GM12878 (cell line): ENCODE results near the gene ADGRA3. TPM values are rescaled to one million over a fixed set of nuclear protein-coding genes. Genes with fewer than 3 reads are reported as not detected.

Experiments
- ATAC-seq: fragments of 200-7000 bp; cut with Tn5 transposase; 3 replicates; pipeline ENCODE4 v1.9.1; 2020; ENCODE audit warnings: mild to moderate bottlenecking, moderate library complexity
- BruUV-seq: library from RNA; stranded (reverse); fragments of 400-500 nt; replicated peaks from 2 replicates; lab custom pipeline; 2021; lab: Mats Ljungman, UMichigan
- CTCF ChIA-PET: fragments of 300-600 bp; sonication (Branson Sonifier 250); formaldehyde crosslinking; extraction: SDS; loops from one replicate; lab custom pipeline; 2021; ENCODE audit warnings: inconsistent platforms; lab: Yijun Ruan, JAX
- POLR2A ChIA-PET: fragments of 350-600 bp; formaldehyde crosslinking; extraction: SDS; loops from one replicate; lab custom pipeline; 2021; ENCODE audit warnings: inconsistent platforms; lab: Charles Lee
- RAD21 ChIA-PET: fragments of 300-600 bp; sonication (Branson Sonifier 250); formaldehyde crosslinking; loops from one replicate; lab custom pipeline; 2023; ENCODE audit warnings: antibody characterized with exemption; ENCODE audit not compliant: unreplicated experiment; lab: Charles Lee
- SMC1A ChIA-PET: fragments of 300-600 bp; sonication (Branson Sonifier 250); formaldehyde crosslinking; loops from one replicate; lab custom pipeline; 2023; ENCODE audit not compliant: unreplicated experiment, uncharacterized antibody; lab: Charles Lee
- DNase-seq: peaks from one replicate; pipeline ENCODE4 v3.0.0-alpha.2; 2011; ENCODE audit warnings: low read depth, low spot score
- FAIRE-seq: peaks from 3 replicates; lab custom pipeline; 2011; peaks lifted over from hg19 to GRCh38; lab: Jason Lieb, UNC
- H2AFZ ChIP-seq: 2 replicates; pipeline ENCODE4 v1.6.0; 2011; ENCODE audit warnings: low read depth, low read length, control low read depth; ENCODE audit not compliant: control insufficient read depth
- H3K27ac ChIP-seq: 2 replicates; pipeline ENCODE4 v1.5.1; 2011; ENCODE audit warnings: control low read depth; ENCODE audit not compliant: control insufficient read depth, insufficient read depth
- H3K27me3 ChIP-seq, 2 experiments: replicated peaks in 1 of 2; 2 replicates each; pipeline versions ENCODE4 v1.6.0 to v1.6.1; 2011; ENCODE audit warnings: low read length in 1 of 2; ENCODE audit not compliant: control insufficient read depth in 2 of 2, insufficient read depth in 2 of 2
- H3K36me3 ChIP-seq, 2 experiments: 2 replicates each; pipeline ENCODE4 v1.5.1; 2011; ENCODE audit warnings: low read length in 1 of 2; ENCODE audit not compliant: control insufficient read depth in 2 of 2, insufficient read depth in 2 of 2
- H3K4me1 ChIP-seq: 2 replicates; pipeline ENCODE4 v1.6.1; 2011; ENCODE audit warnings: mild to moderate bottlenecking, low read length, moderate library complexity, mixed read lengths; ENCODE audit not compliant: control insufficient read depth, insufficient read depth
- H3K4me2 ChIP-seq: 2 replicates; pipeline ENCODE4 v1.6.0; 2011; ENCODE audit warnings: control low read depth; ENCODE audit not compliant: control insufficient read depth, insufficient read depth
- H3K4me3 ChIP-seq: fragments of 200-600 bp; sonication (generic); 2 replicates; pipeline ENCODE4 v1.5.1; 2016
- H3K79me2 ChIP-seq: 2 replicates; pipeline ENCODE4 v1.6.0; 2011; ENCODE audit warnings: low read length; ENCODE audit not compliant: control insufficient read depth, insufficient read depth
- H3K9ac ChIP-seq: 2 replicates; pipeline ENCODE4 v1.8.0; 2011; ENCODE audit warnings: low read length, control low read depth, mixed read lengths; ENCODE audit not compliant: control insufficient read depth, insufficient read depth
- H3K9me3 ChIP-seq: replicated peaks from 3 replicates; pipeline ENCODE4 v1.5.1; 2011; ENCODE audit warnings: mild to moderate bottlenecking, low read length; ENCODE audit not compliant: control insufficient read depth, insufficient read depth
- H4K20me1 ChIP-seq: 2 replicates; pipeline ENCODE4 v1.6.0; 2011; ENCODE audit not compliant: control insufficient read depth, insufficient read depth
- BACH1 ChIP-seq: fragments of 450-650 bp; IDR thresholded peaks from 2 replicates; pipeline ENCODE4 v1.6.1; 2017; ENCODE audit warnings: mild to moderate bottlenecking, borderline replicate concordance
- CEBPZ ChIP-seq: fragments of 150-350 bp; IDR thresholded peaks from 2 replicates; pipeline ENCODE4 v1.6.1; 2016; ENCODE audit warnings: low read depth, low read length
- IRF4 ChIP-seq: IDR thresholded peaks from 2 replicates; pipeline ENCODE4 v1.6.1; 2011; ENCODE audit warnings: low read depth, low read length
- MYB ChIP-seq: fragments of 150-350 bp; IDR thresholded peaks from 2 replicates; pipeline ENCODE4 v1.6.1; 2014; ENCODE audit warnings: mild to moderate bottlenecking, low read depth, low read length, borderline replicate concordance
- PAX8 ChIP-seq: fragments of 450-650 bp; IDR thresholded peaks from 2 replicates; pipeline ENCODE4 v1.6.1; 2017; ENCODE audit warnings: mild to moderate bottlenecking, moderate library complexity
- RAD51 ChIP-seq: fragments of 450-650 bp; IDR thresholded peaks from 2 replicates; pipeline ENCODE4 v1.6.1; 2016; ENCODE audit warnings: moderate library complexity, mild to moderate bottlenecking, inconsistent platforms
- SRF ChIP-seq, 2 experiments: IDR thresholded peaks; 2 replicates each; pipeline ENCODE4 v1.6.1; 2011; ENCODE audit warnings: low read depth in 2 of 2, low read length in 2 of 2, mild to moderate bottlenecking in 1 of 2, moderate library complexity in 1 of 2
- ZNF207 ChIP-seq: fragments of 450-650 bp; IDR thresholded peaks from 2 replicates; pipeline ENCODE4 v1.6.1; 2014; ENCODE audit warnings: antibody characterized with exemption, mild to moderate bottlenecking, borderline replicate concordance
- WGBS: methylation state at CpG from one replicate; pipeline ENCODE4 v1.1.6; 2016; ENCODE audit warnings: low lambda C conversion rate; ENCODE audit not compliant: insufficient replicate concordance, insufficient coverage; ENCODE audit errors: missing lambda C conversion rate; 5-methylcytosine and 5-hydroxymethylcytosine counted together
- in situ Hi-C: fragments of 300-500 bp; cut with MboI; formaldehyde crosslinking; loops from 9 replicates; pipeline ENCODE4 v1.14.3; 2018; ENCODE audit warnings: mixed read lengths
- intact Hi-C: fragments of 100-400 bp; cut with micrococcal nuclease; formaldehyde crosslinking; loops from one replicate; pipeline ENCODE4 v1.14.2; 2022; ENCODE audit not compliant: unreplicated experiment
- polyA plus RNA-seq, 11 experiments: library from polyadenylated mRNA; depleted of rRNA in 4 of 11; unstranded in 6 of 11; stranded (reverse) in 5 of 11; fragments of >200 nt; fragmentation: Nextera tagmentation in 4 of 11; fragmentation: Illumina TruSeq in 1 of 11; extraction: Ambion mirVana in 4 of 11; extraction: Trizol in 1 of 11; gene quantifications; 1 replicate in 1 of 11; 2 replicates in 10 of 11; pipeline versions ENCODE4 v1.2.1 to v1.2.3, GENCODE V29; 2011 to 2016; ENCODE audit warnings: inconsistent platforms in 2 of 11, missing spikeins in 2 of 11, low read depth in 1 of 11
- total RNA-seq, 4 experiments: library from RNA; depleted of rRNA in 3 of 4; stranded (reverse); fragments of >200 nt in 3 of 4; fragmentation: Illumina TruSeq in 1 of 4; extraction: Trizol in 1 of 4; gene quantifications; 2 replicates each; pipeline versions ENCODE4 v1.2.1 to v1.2.3, GENCODE V29; 2013 to 2021

ADGRA3 gene
- total and polyA plus RNA-seq, 10 of the 15 experiments (the other 5 are each of a cell fraction or from before 2014, with no cell fraction given), result 0.24 to 66.2 (median 2.5) TPM

GRCh38 chr4:22483551-22483981 lies 32.3 kb downstream of the ADGRA3 start (continued):
- TF ChIP-seq CEBPZ (no peak), SRF (IDR thresholded peaks at IDR 0.05; ENCODE audit: low read depth in 2 of 2, low read length in 2 of 2) (no peak), IRF4 (no peak)
- TF ChIP-seq, all 136 proteins: peak for 17

GRCh38 chr4:22482250-22483127 lies 33.4 kb downstream of the ADGRA3 start:
- TF ChIP-seq BACH1 (0 out of 2 replicates have a peak, but pooled peaks have one; percentile 28), RAD51 (no peak), MYB (no peak), CEBPZ (no peak), ZNF207 (no peak), PAX8 (no peak)
- TF ChIP-seq, all 136 proteins: peak for 1
- Histone ChIP-seq H4K20me1 (no peaks in the 10 kb centered on the region), H3K9ac (no peak overlapping the region), H3K79me2 (no peaks in the 10 kb centered on the region), H3K4me3 (no peak overlapping the region), H3K27ac (no peak overlapping the region), H3K4me1 (no peaks in the 10 kb centered on the region), H3K4me2 (no peak overlapping the region), H2AFZ (no peak overlapping the region), H3K9me3 (no peaks in the 10 kb centered on the region), H3K36me3 (no peaks in the 10 kb centered on the region), H3K27me3 (no peaks in the 10 kb centered on the region)
- CTCF ChIA-PET, result interaction anchor here (0.6 to 2.9 kb wide), 12 partner anchors 9 to 693 kb away, joined by 3 to 11 read pairs (median 4); no protein-coding TSS in a partner anchor
- intact Hi-C loops (loop anchor here (2.0 to 5.0 kb wide), 2 partner anchors 18 to 115 kb away; no protein-coding TSS in a partner anchor), in situ Hi-C loops (no loop called here)
- RAD21 ChIA-PET, result interaction anchor here (0.7 to 3.8 kb wide), 14 partner anchors 9 to 125 kb away, joined by 3 to 23 read pairs (median 6); no protein-coding TSS in a partner anchor
- WGBS, result 0% methylated on average over 3 of the region's 3 CpGs
- POLR2A ChIA-PET, result interaction anchor here (0.7 to 7.2 kb wide), 9 partner anchors 9 to 119 kb away, joined by 3 to 59 read pairs (median 5); no protein-coding TSS in a partner anchor
- DNase-seq (no peak), ATAC-seq (peak; percentile 21), FAIRE-seq (no peak)
- BruUV-seq, result no TSS peak
- SMC1A ChIA-PET, result interaction anchor here (0.9 to 15.8 kb wide), 16 partner anchors 8 to 145 kb away, joined by 3 to 272 read pairs (median 7); no protein-coding TSS in a partner anchor
